IMR-90 (cell line): ENCODE results near the gene OR2A25. TPM values are rescaled to one million over a fixed set of nuclear protein-coding genes. Genes with fewer than 3 reads are reported as not detected.

Experiments
- microRNA-seq, 2 experiments: library from miRNA; stranded (forward) in 1 of 2; unstranded in 1 of 2; fragments of 10-50 nt in 1 of 2; fragments of <30 nt in 1 of 2; gene quantifications in 1 of 2; microRNA quantifications in 1 of 2; one replicate each; pipeline versions ENCODE3 to v1.1.0; 2013 to 2020; ENCODE audit not compliant: insufficient read depth in 1 of 2, insufficient read length in 1 of 2, unreplicated experiment in 1 of 2
- polyA plus RNA-seq, 3 experiments: library from polyadenylated mRNA; depleted of rRNA; stranded (reverse); fragments of >200 nt; gene quantifications; 2 replicates each; pipeline ENCODE4 v1.2.3, GENCODE V29; 2012; ENCODE audit warnings: low replicate concordance in 1 of 3
- small RNA-seq, 5 experiments: library from RNA; depleted of rRNA; stranded (forward); fragments of <200 nt; gene quantifications; one replicate each; pipeline ENCODE3, GENCODE V24; 2012
- total RNA-seq: library from RNA; depleted of rRNA; stranded (reverse); fragments of >200 nt; gene quantifications from 2 replicates; pipeline ENCODE4 v1.2.3, GENCODE V29; 2012; rRNA removed

Gene OR2A25
- total and polyA plus RNA-seq, 2 of the 4 experiments (the other 2 are of a cell fraction) = not detected

Small RNAs within 50 kb of the gene (microRNA-seq; reads per million reads assigned to microRNA genes)
- not detected for gene OR2A41P (ENCODE audit: insufficient read depth, insufficient read length)

Small RNAs within 50 kb of the gene (small RNA-seq; reads per million reads assigned to genes)
- 0 reads per million in 5 experiments for gene OR2A41P

Other genes starting within 250 kb of the OR2A25 start
- gene TCAF1, start 167.6 kb upstream of the OR2A25 start, total RNA-seq = 86.4 and 91.8 TPM in 2 replicates
- 35.1 and 39.3 TPM in 2 replicates for gene TCAF1, start 167.6 kb upstream of the OR2A25 start, polyA plus RNA-seq (2012; rRNA removed)
- gene OR2F2, start 134.6 kb upstream of the OR2A25 start, total RNA-seq = not detected in 2 replicates
- gene OR2F2, start 134.6 kb upstream of the OR2A25 start, polyA plus RNA-seq (2012; rRNA removed) = not detected in 2 replicates
- gene OR2F1, start 115.0 kb upstream of the OR2A25 start, total RNA-seq = not detected in 2 replicates
- gene OR2F1, start 115.0 kb upstream of the OR2A25 start, polyA plus RNA-seq (2012; rRNA removed) = not detected in 2 replicates
- gene OR6B1, start 69.5 kb upstream of the OR2A25 start, total RNA-seq = not detected in 2 replicates
- not detected in 2 replicates for gene OR6B1, start 69.5 kb upstream of the OR2A25 start, polyA plus RNA-seq (2012; rRNA removed)
- gene OR2A5, start 20.9 kb upstream of the OR2A25 start, total RNA-seq = not detected in 2 replicates
- gene OR2A5, start 20.9 kb upstream of the OR2A25 start, polyA plus RNA-seq (2012; rRNA removed) = not detected in 2 replicates
- gene OR2A12, start 16.5 kb downstream of the OR2A25 start, total RNA-seq = not detected in 2 replicates
- gene OR2A12, start 16.5 kb downstream of the OR2A25 start, polyA plus RNA-seq (2012; rRNA removed) = not detected in 2 replicates
- not detected in 2 replicates for gene OR2A2, start 39.8 kb downstream of the OR2A25 start, total RNA-seq
- not detected in 2 replicates for gene OR2A2, start 39.8 kb downstream of the OR2A25 start, polyA plus RNA-seq (2012; rRNA removed)
- gene OR2A14, start 53.4 kb downstream of the OR2A25 start, total RNA-seq = not detected in 2 replicates
- not detected in 2 replicates for gene OR2A14, start 53.4 kb downstream of the OR2A25 start, polyA plus RNA-seq (2012; rRNA removed)
- not detected in 2 replicates for gene CTAGE4, start 113.7 kb downstream of the OR2A25 start, total RNA-seq
- gene CTAGE4, start 113.7 kb downstream of the OR2A25 start, polyA plus RNA-seq (2012; rRNA removed) = 0.03 TPM in 1 of 2 replicates, not detected in the other
- gene ARHGEF35, start 126.0 kb downstream of the OR2A25 start, total RNA-seq = not detected in 2 replicates
- gene ARHGEF35, start 126.0 kb downstream of the OR2A25 start, polyA plus RNA-seq (2012; rRNA removed) = not detected in 2 replicates
- gene OR2A42, start 169.8 kb downstream of the OR2A25 start, total RNA-seq = not detected in 2 replicates
- gene OR2A42, start 169.8 kb downstream of the OR2A25 start, polyA plus RNA-seq (2012; rRNA removed) = not detected in 2 replicates
- gene OR2A7, start 195.0 kb downstream of the OR2A25 start, total RNA-seq = not detected in 2 replicates
- gene OR2A7, start 195.0 kb downstream of the OR2A25 start, polyA plus RNA-seq (2012; rRNA removed) = not detected in 2 replicates
- gene CTAGE8, start 199.5 kb downstream of the OR2A25 start, total RNA-seq = not detected in 2 replicates
- not detected in 2 replicates for gene CTAGE8, start 199.5 kb downstream of the OR2A25 start, polyA plus RNA-seq (2012; rRNA removed)
- gene OR2A1, start 242.6 kb downstream of the OR2A25 start, total RNA-seq = not detected in 2 replicates
- not detected in 2 replicates for gene OR2A1, start 242.6 kb downstream of the OR2A25 start, polyA plus RNA-seq (2012; rRNA removed)